Measurements from ENCODE around the gene ATP6AP1.
"Not testable (repeated sequence)": the region's sequence is repeated elsewhere in the genome, so short reads cannot be mapped to it uniquely, and the experiment has no call there.

Gene ATP6AP1

DNA sequence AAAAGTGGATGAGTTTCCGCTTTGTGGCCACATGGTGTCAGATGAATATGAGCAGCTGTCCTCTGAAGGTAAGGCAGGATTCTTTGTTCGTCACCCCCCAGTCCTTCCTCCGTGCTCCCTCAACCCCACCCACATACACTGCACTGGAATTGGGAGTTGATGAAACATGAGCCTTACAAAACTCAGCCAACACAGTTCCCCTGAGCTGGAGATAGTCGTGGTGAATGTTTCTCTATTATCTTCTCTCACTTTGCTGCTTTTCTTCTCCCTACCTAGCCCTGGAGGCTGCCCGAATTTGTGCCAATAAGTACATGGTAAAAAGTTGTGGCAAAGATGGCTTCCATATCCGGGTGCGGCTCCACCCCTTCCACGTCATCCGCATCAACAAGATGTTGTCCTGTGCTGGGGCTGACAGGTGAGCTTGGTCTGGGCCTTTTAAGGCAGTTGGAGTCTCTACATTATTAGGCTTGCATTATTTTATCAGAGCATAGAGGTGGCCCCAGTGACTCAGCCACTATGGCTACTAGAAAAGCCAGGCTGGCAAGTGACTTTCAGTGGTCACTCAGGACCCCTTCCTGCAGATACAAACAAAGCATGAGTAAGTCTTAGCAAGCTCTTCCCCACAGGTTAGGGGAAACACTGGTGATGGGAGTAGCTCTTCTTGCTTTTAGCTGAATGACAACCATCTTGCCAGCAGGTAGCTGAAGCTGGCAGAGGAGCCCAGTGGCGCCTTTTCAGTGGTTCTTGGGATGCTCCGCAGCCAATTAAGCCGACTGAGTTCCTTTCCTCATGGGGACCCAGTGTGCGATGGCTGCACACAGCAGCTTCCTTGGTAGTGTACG lies 28.7 kb upstream of the ATP6AP1 start:
- no peak for DNase-seq

- DNase-seq = not testable (repeated sequence)
These were observed 28.1 kb upstream of the ATP6AP1 start for GRCh38 chrX:154400369-154400817.

DNA sequence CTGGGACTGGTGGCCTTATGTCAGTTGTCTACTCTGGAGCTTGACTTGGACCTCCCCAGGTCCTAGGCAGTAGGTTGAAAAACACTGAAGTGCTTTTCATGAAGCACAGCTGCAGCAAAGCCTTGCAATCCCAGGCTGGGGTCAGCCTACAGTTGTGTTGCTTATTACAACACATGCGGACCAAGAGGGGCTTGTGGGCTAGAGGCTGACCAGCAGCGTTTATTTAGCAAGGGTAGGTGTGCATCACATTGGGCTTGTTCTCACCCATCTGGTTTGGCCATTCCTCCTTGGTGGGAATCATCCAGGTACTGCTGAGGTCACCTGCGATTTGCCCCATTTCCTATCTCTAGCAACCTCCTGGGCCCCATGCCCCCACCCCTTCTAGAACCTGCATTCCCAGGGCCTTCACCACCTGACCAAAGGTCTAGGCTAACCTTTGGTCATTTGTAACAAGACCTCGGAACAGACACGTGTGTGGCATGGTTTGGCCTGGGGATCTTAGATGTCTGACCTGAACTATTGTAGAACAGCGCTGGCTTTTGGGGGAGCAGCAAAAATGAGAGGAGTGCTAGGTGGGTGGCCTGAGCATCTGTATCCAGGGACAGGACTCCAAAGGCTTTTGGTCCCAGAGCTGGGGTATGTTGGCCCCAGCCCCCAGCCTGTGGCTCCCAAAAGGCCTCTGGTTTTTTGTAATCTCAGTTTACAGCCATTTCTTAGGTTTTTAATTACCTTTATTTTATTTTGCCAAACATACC lies 27.3 kb upstream of the ATP6AP1 start:
- DNase-seq = peak; percentile 63

DNA sequence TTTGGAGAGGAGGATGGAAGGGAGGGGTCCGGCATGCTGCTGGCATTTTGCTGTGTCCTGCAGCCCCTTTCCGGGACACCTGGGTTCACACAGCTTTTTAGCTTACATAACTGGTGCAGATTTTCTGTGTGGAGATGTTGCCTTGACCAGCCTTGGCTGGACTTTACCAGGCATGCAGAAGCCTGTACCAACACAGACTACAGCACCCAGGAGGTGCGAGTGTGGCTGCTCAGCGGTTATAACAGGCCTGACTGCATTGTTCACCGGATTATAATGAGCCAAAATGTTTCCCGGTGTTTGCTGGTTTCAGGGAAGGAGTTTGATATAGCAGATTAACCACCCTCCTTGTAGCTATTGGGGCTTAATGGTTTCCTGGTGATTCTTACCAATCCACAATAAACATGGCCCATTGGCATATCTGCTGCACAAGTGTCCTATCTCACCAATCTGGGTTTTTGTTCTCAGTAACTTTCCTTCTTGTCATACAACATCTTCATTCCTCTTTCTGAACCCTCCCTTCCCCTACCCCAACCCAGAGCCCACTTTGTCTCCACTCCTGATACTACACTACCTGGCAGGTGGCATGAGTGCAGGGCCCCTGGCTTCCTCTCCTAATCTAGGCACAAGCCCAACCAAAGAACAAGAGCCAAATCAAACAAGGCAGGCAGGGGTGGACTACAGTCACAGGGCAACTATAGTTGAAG lies 26.4 kb upstream of the ATP6AP1 start:
- no peak for DNase-seq

DNA sequence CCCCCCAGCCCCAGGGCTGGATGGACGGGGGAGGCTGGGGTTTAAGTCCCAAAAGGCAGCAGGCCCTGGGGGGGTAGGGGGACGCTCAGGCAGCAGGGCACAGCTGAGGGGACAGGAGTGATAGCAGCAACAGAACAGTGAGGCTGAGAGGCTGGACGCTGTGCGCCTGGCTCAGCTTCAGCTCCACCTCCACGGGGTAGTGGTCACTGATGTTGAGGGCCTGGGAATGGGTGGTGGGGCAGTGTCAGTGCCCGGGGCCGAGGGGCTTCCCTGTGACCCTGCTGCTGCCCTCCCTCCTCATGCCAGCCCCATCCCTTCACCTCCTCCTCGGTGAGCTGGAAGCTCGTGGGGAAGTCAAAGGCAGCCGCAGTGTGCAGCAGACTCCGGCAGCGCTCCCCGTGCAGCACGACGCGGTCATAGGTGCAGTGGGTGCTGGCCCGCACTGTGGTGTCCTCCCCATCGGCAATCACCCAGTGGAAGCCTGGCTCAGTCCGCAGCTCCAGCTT lies 25.8 kb upstream of the ATP6AP1 start:
- no peak for DNase-seq

- no peak for DNase-seq
These were observed 25.3 kb upstream of the ATP6AP1 start for GRCh38 chrX:154403192-154403591.

GRCh38 chrX:154403858-154404257 lies 24.6 kb upstream of the ATP6AP1 start:
- no peak for DNase-seq

GRCh38 chrX:154404625-154405192 lies 23.8 kb upstream of the ATP6AP1 start:
- no peak for DNase-seq

DNA sequence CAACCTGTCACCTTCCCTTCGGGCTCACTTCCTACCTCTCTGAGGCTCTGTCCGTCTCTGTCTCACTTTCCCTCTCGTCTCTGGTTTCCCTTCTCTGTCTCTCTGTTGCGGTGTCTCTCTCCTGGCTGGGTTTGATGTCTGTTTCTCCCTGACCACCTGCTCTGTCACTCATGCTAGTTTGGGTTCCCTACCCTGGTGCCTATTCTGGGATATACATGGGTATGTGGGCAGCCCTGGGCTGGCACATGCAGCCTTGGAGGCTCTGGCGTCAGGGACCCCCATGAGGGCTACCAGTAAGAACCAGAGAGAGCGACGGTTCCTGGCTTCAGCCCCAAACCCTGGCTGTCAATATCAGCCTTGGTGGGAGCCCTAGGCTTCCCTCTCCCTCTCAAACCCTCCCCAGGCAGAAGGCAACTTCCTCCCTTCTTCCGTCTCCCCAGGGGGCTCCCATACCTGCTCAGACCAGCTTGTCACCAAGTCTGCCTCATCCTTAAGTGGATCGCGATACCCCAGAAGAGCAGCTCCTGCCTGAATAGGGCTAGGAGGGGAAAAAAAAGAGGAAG lies 19.7 kb upstream of the ATP6AP1 start:
- no peak for DNase-seq

- DNase-seq = no peak
These were observed 19.1 kb upstream of the ATP6AP1 start, which contains the start of gene DNASE1L1 for GRCh38 chrX:154409222-154409871. DNASE1L1 (minus strand) TSS chrX:154409254; CDS start chrX:154405568, 3,686 bp downstream.

DNA sequence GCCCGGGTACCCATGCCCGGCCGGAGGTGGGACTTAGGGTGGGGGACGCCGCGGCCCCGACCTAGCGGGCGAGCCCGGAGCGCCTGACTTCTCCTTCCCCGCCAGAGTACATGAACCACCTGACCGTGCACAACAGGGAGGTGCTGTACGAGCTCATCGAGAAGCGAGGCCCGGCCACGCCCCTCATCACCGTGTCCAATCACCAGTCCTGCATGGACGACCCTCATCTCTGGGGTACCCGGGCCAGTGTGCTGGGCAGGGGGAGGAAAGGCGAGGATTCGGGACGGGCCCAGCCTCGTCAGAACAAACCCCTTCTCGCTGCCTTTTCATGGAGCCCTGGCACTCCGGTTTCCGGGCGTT lies 16.5 kb upstream of the ATP6AP1 start:
- DNase-seq = no peak

GRCh38 chrX:154412468-154412867 lies 16.0 kb upstream of the ATP6AP1 start:
- no peak for DNase-seq

GRCh38 chrX:154413142-154413541 lies 15.3 kb upstream of the ATP6AP1 start:
- DNase-seq = no peak

- DNase-seq = no peak
These were observed 11.3 kb upstream of the ATP6AP1 start for GRCh38 chrX:154417157-154417556.

- DNase-seq = no peak
These were observed 9.3 kb upstream of the ATP6AP1 start for GRCh38 chrX:154419189-154419588.

DNA sequence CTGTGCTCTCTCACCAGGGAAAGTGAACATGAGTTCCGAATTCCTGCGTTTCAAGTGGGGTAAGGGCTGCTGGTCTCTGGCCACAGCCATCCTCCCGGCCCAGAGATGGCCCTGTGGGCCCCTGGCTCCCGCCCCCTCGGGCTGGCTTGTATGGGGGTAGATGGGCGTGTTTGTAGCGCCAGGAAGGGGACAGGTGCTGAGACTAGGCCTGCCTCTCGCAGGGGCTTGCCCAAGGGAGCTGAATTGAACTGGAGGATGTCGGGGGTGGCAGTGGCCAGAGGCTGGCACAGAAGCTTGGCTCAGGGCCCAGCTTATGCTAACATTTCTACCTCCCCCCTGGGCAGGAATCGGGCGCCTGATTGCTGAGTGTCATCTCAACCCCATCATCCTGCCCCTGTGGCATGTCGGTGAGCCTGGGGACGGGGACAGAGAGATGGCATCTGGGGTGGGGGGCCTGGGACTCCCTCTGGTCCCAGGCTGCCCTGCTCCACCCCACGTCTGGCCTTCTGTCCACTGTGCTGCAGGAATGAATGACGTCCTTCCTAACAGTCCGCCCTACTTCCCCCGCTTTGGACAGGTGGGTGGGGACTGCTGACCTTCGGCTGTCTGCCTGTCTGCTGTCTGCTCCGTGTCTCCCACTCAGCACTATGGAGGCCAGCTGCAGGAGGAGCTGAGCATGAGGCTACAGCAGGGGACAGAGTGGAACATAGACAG lies 8.6 kb upstream of the ATP6AP1 start:
- no peak for DNase-seq

- DNase-seq = no peak
These were observed 8.1 kb upstream of the ATP6AP1 start for GRCh38 chrX:154420402-154420756.

DNA sequence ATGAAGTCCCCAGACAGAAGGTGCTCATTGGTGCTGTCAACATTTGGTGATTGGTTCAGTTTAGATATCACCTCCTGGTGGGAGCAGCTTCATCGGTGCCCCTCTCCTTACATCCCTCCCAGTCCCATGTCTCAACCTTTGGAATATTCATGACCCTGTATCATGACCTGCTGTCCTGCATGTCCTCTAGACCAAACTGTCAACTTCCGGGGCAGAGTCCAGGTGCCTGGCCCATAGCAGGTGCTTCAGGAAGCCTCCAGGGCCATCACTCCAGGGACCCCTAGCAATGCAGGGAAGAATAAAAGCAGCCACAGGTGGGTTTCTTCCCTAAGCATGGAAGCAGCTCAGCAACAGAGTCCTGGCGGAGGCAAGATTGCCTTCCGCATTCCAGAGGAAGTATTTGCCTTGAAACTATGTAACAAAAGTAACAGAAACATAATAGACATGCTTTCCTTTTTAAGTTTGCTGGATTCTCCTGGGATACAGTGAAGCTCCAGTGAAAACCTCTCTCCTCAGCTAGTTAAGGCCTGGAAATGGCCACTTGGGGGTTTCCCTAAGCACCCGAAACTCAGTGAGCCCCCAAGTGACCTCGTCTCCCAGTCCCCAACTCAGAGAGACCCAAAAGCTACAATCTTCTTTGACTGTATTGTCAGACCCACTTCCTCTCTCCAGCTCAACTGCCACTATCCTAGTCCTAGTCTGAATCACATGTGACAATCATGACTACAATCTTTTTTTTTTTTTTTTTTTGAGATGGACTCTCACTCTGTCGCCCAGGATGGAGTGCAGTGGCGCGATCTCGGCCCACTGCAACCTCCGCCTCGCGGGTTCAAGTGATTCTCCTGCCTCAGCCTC lies 1.3 kb upstream of the ATP6AP1 start:
- DNase-seq = no peak

GRCh38 chrX:154429711-154430110 lies 1.2 kb downstream of the ATP6AP1 start:
- no peak for DNase-seq

DNA sequence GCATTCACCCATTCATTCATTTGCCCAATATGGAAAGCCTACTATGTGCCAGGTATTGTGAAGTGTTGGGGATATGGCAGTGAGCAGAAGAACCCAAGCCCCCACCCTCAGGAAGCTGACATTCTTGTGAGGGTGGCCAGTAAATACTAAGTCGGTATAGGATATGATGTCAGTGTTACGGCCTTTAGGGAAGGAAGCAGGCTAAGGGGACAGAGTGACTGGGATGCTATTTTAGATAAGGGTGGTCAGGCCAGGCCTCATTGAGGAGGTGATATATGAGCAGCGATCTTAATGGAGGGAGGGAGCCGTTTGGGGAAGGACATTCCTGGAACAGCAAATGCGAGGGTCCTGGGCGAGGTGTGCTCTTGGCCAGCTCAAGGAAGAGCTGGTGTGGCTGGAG lies 2.0 kb downstream of the ATP6AP1 start:
- no peak for DNase-seq
